Omental fat pad (tissue), 4 donors: Measurements from ENCODE around the gene GPR39. TPM values are rescaled to one million over a fixed set of nuclear protein-coding genes. Genes with fewer than 3 reads are reported as not detected.

Experiments
- small RNA-seq: library from RNA; depleted of rRNA; stranded (forward); fragments of <200 nt; gene quantifications from one replicate; pipeline ENCODE3, GENCODE V24; 2016
- total RNA-seq, 4 donors: library from RNA; depleted of rRNA; stranded (reverse); fragments of >200 nt; gene quantifications; one replicate each; pipeline ENCODE4 v1.1.0, GENCODE V29; 2016

Gene GPR39
- total RNA-seq, 4 donors from 2014 or later: not detected

Small RNAs within 50 kb of the gene (small RNA-seq; reads per million reads assigned to genes)
- gene RNU6-175P: not detected
